CD4-positive, alpha-beta T cell (primary cell): Measurements from ENCODE around the gene ARL13B. TPM values are rescaled to one million over a fixed set of nuclear protein-coding genes. Genes with fewer than 3 reads are reported as not detected.

Experiments used
- ATAC-seq: fragments of 200-7000 bp; cut with Tn5 transposase; one replicate; pipeline ENCODE4 v1.10.0; 2022; ENCODE audit warnings: mild to moderate bottlenecking; ENCODE audit not compliant: poor library complexity
- CTCF ChIA-PET: fragments of 350-600 bp; sonication (Branson Sonifier 250); formaldehyde crosslinking; loops from one replicate; lab custom pipeline; 2021; ENCODE audit warnings: antibody characterized with exemption, inconsistent platforms; lab: Charles Lee
- POLR2A ChIA-PET: fragments of 350-600 bp; sonication (Branson Sonifier 250); formaldehyde crosslinking; loops from one replicate; lab custom pipeline; 2021; ENCODE audit warnings: antibody characterized with exemption, inconsistent platforms; lab: Charles Lee
- DNase-seq, 14 experiments: peaks; one replicate each; pipeline ENCODE4 v3.0.0-alpha.2; 2013 to 2020; ENCODE audit warnings: mixed read lengths in 2 of 14
- H3K27ac ChIP-seq, 2 donors: one replicate each; pipeline versions ENCODE4 v1.5.1 to v1.7.0; 2013; ENCODE audit warnings: low read length in 2 of 2, low read depth in 1 of 2, mild to moderate bottlenecking in 1 of 2
- H3K27me3 ChIP-seq, 2 experiments: 1 replicate in 1 of 2; 2 replicates in 1 of 2; pipeline versions ENCODE4 v1.6.1 to v1.7.0; 2013; ENCODE audit warnings: low read length in 2 of 2, control low read depth in 1 of 2, mild to moderate bottlenecking in 1 of 2, moderate library complexity in 1 of 2; ENCODE audit not compliant: insufficient read depth in 2 of 2, control insufficient read depth in 1 of 2
- H3K36me3 ChIP-seq: one replicate; pipeline ENCODE4 v1.6.1; 2013; ENCODE audit warnings: low read length, control low read depth; ENCODE audit not compliant: insufficient read depth
- H3K4me1 ChIP-seq: one replicate; pipeline ENCODE4 v1.6.1; 2013; ENCODE audit warnings: low read length, control low read depth; ENCODE audit not compliant: insufficient read depth
- H3K4me3 ChIP-seq: one replicate; pipeline ENCODE4 v1.5.1; 2013; ENCODE audit warnings: mild to moderate bottlenecking, low read length, moderate library complexity
- H3K9me3 ChIP-seq, 2 experiments: 1 replicate in 1 of 2; 2 replicates in 1 of 2; pipeline versions ENCODE4 v1.6.1 to v1.7.0; 2013; ENCODE audit warnings: low read length in 2 of 2, mild to moderate bottlenecking in 2 of 2, control low read depth in 1 of 2, moderate library complexity in 1 of 2; ENCODE audit not compliant: control insufficient read depth in 1 of 2, insufficient read depth in 1 of 2
- H3K27ac Mint-ChIP-seq: one replicate; pipeline ENCODE4 v1.8.0; 2020; ENCODE audit warnings: mixed read lengths
- H3K27me3 Mint-ChIP-seq: one replicate; pipeline ENCODE4 v1.8.0; 2021; ENCODE audit warnings: mixed read lengths
- H3K36me3 Mint-ChIP-seq: one replicate; pipeline ENCODE4 v1.8.0; 2021; ENCODE audit warnings: low read depth, mixed read lengths
- H3K4me1 Mint-ChIP-seq: one replicate; pipeline ENCODE4 v1.8.0; 2021; ENCODE audit warnings: low read depth, mixed read lengths
- H3K4me3 Mint-ChIP-seq: one replicate; pipeline ENCODE4 v1.8.0; 2020; ENCODE audit warnings: mild to moderate bottlenecking, mixed read lengths
- H3K9me3 Mint-ChIP-seq: one replicate; pipeline ENCODE4 v1.8.0; 2020; ENCODE audit warnings: mixed read lengths
- intact Hi-C, 2 experiments: fragments of 100-400 bp; cut with DNase I in 1 of 2; cut with micrococcal nuclease in 1 of 2; formaldehyde crosslinking; loops; one replicate each; pipeline versions ENCODE4 v1.15.1 to v1.9.0; 2023 to 2025; cut with DNase I, micrococcal nuclease
- total RNA-seq, 174 experiments: library from RNA in 2 of 174; stranded (reverse) in 2 of 174; gene quantifications; one replicate each; pipeline ENCODE4 v1.2.3 and lab custom pipeline; 2021 to 2026
- TF ChIP-seq, protein P1 (sequence below): fragments of 200-600 bp; IDR thresholded peaks from one replicate; pipeline ENCODE4 v1.8.0; 2022; ENCODE audit warnings: antibody characterized with exemption, mild to moderate bottlenecking

Gene ARL13B
- total RNA-seq, 2 experiments from 2014 or later = 3.4 to 4.4 TPM

DNA sequence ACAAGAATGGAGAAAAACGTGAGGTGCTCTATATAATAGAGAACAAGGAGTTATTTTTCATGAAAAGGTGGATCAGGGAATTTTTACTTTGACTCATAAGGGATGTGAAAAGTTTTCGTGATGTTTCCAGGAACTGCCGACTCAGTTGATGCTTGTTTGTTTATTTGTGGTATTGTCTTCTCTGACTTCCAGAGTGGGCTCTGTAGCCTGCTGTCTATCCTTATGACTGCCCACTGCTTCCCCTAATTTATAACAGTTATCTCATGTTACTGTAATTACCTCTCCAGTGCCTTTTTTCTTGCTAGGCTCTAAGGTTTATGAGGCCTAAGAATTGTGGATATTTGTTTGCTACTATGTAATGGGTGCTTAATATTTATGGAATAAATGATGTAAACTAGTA lies 12.3 kb downstream of the ARL13B start:
- no peak overlapping the region for H3K27ac Mint-ChIP-seq

GRCh38 chr3:93994056-93994455 lies 14.1 kb downstream of the ARL13B start:
- Mint-ChIP-seq H3K27me3 (no peaks in the 10 kb centered on the region), H3K4me1 (no peaks in the 10 kb centered on the region), H3K36me3 (no peaks in the 10 kb centered on the region), H3K27ac (no peak overlapping the region), H3K9me3 (no peaks in the 10 kb centered on the region), H3K4me3 (no peak overlapping the region)
- Histone ChIP-seq H3K27ac (no peak overlapping the region), H3K27me3 (no peaks in the 10 kb centered on the region), H3K4me3 (no peak overlapping the region), H3K9me3 (no peaks in the 10 kb centered on the region), H3K4me1 (no peaks in the 10 kb centered on the region), H3K36me3 (no peaks in the 10 kb centered on the region)
- ATAC-seq (no peak), DNase-seq (no peak)
- CTCF ChIA-PET = no interaction called here
- TF ChIP-seq, protein P1, sequence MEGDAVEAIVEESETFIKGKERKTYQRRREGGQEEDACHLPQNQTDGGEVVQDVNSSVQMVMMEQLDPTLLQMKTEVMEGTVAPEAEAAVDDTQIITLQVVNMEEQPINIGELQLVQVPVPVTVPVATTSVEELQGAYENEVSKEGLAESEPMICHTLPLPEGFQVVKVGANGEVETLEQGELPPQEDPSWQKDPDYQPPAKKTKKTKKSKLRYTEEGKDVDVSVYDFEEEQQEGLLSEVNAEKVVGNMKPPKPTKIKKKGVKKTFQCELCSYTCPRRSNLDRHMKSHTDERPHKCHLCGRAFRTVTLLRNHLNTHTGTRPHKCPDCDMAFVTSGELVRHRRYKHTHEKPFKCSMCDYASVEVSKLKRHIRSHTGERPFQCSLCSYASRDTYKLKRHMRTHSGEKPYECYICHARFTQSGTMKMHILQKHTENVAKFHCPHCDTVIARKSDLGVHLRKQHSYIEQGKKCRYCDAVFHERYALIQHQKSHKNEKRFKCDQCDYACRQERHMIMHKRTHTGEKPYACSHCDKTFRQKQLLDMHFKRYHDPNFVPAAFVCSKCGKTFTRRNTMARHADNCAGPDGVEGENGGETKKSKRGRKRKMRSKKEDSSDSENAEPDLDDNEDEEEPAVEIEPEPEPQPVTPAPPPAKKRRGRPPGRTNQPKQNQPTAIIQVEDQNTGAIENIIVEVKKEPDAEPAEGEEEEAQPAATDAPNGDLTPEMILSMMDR = no peak
- POLR2A ChIA-PET = interaction anchor here (1.1 kb wide), 1 partner anchor 69 kb away, joined by 3 read pairs; the partner anchor contains the start of genes DHFR2 and NSUN3
- intact Hi-C loops = no loop called here

More for the DNA sequence above, 12.3 kb downstream of the ARL13B start:
- no peak for ATAC-seq
- Histone ChIP-seq H3K27ac (no peak overlapping the region), H3K4me3 (no peak overlapping the region), H3K36me3 (no peaks in the 10 kb centered on the region), H3K9me3 (no peaks in the 10 kb centered on the region), H3K27me3 (no peaks in the 10 kb centered on the region), H3K4me1 (no peaks in the 10 kb centered on the region)
- Mint-ChIP-seq H3K4me3 (no peak overlapping the region), H3K36me3 (no peaks in the 10 kb centered on the region), H3K27me3 (no peaks in the 10 kb centered on the region), H3K4me1 (no peaks in the 10 kb centered on the region), H3K9me3 (no peaks in the 10 kb centered on the region)
- TF ChIP-seq, protein P1 = no peak
- DNase-seq = no peak
- ChIA-PET POLR2A (no interaction called here), CTCF (no interaction called here)
- intact Hi-C loops = no loop called here

GRCh38 chr3:94001191-94001590 lies 21.2 kb downstream of the ARL13B start:
- TF ChIP-seq, protein P1 = no peak
- ATAC-seq = no peak

More at GRCh38 chr3:94001191-94001590, 21.2 kb downstream of the ARL13B start:
- no peaks in the 10 kb centered on the region for H3K36me3 Mint-ChIP-seq
- POLR2A ChIA-PET = interaction anchor here (1.0 kb wide), 1 partner anchor 62 kb away, joined by 3 read pairs; the partner anchor contains the start of genes DHFR2 and NSUN3
- H3K9me3 Mint-ChIP-seq = no peaks in the 10 kb centered on the region
- no peaks in the 10 kb centered on the region for H3K27me3 Mint-ChIP-seq
- Histone ChIP-seq H3K36me3 (no peaks in the 10 kb centered on the region), H3K27me3 (no peaks in the 10 kb centered on the region), H3K4me1 (no peaks in the 10 kb centered on the region), H3K27ac (no peak overlapping the region), H3K4me3 (no peak overlapping the region), H3K9me3 (no peaks in the 10 kb centered on the region)
- intact Hi-C loops = loop anchor here in 1 of 2 experiments (10.0 kb wide), 1 partner anchor 244 kb away; no protein-coding TSS in a partner anchor
- no peaks in the 10 kb centered on the region for H3K4me1 Mint-ChIP-seq
- H3K4me3 Mint-ChIP-seq = no peak overlapping the region
- CTCF ChIA-PET = interaction anchor here (1.6 kb wide), 1 partner anchor 36 kb away, joined by 3 read pairs; no protein-coding TSS in a partner anchor
- H3K27ac Mint-ChIP-seq = no peak overlapping the region
- no peak for DNase-seq
